HL-60 (cell line): ENCODE measurements around the gene CNP.
"Not testable (repeated sequence)": the region's sequence is repeated elsewhere in the genome, so short reads cannot be mapped to it uniquely, and the experiment has no call there.

Experiments
- DNase-seq, 2 experiments: peaks; one replicate each; pipeline ENCODE4 v3.0.0-alpha.2; 2010 to 2020; ENCODE audit warnings: low read depth in 1 of 2, low spot score in 1 of 2
- H3K27ac ChIP-seq: fragments of 250-450 bp; sonication (Bioruptor Pico); replicated peaks from 2 replicates; pipeline ENCODE4 v1.5.1; 2020; ENCODE audit warnings: mild to moderate bottlenecking, moderate library complexity
- H3K27me3 ChIP-seq: fragments of 250-450 bp; sonication (Bioruptor Pico); 2 replicates; pipeline ENCODE4 v1.5.1; 2021; ENCODE audit warnings: mild to moderate bottlenecking, moderate library complexity; ENCODE audit not compliant: insufficient read depth, poor library complexity, severe bottlenecking
- H3K4me3 ChIP-seq: replicated peaks from 2 replicates; pipeline ENCODE4 v1.5.1; 2011; ENCODE audit warnings: mild to moderate bottlenecking, control low read depth, low read length; ENCODE audit not compliant: insufficient read depth
- GABPA ChIP-seq: IDR thresholded peaks from 2 replicates; pipeline ENCODE4 v1.6.1; 2012; ENCODE audit warnings: low read depth
- POLR2AphosphoS5 ChIP-seq: IDR thresholded peaks from 2 replicates; pipeline ENCODE4 v1.6.1; 2012; ENCODE audit warnings: low read depth
- SPI1 ChIP-seq: IDR thresholded peaks from 2 replicates; pipeline ENCODE4 v1.6.1; 2012; ENCODE audit warnings: low read depth, mild to moderate bottlenecking, borderline replicate concordance
- TF ChIP-seq, protein P1 (sequence below): IDR thresholded peaks from 2 replicates; pipeline ENCODE4 v1.6.1; 2012; ENCODE audit warnings: low read depth; ENCODE audit not compliant: insufficient replicate concordance
- TF ChIP-seq, protein P2 (sequence below): IDR thresholded peaks from one replicate; pipeline ENCODE4 v1.5.1; 2011; ENCODE audit warnings: low read length, control low read depth, inconsistent platforms; ENCODE audit not compliant: insufficient read depth

The CNP gene

DNA sequence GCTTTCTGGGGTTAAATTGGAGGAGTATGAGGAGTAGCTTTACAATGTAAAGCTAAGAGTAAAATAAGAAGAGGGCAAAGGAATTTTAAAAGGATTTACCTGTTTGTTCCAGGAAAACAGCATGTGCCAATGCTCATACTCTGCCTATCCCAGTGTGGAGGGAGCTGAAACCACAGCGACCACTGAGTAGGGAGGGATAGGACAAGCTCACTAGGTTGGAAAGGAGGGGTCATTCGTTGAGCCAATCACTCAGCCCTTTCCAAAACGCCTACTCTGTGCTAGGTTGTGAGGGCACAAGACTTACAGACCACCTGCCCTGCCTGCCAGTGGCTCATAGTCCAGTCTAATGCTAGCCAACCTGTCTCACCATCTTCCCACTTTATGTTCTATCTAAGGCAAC is 51.7 kb downstream of the CNP start:
- peak overlapping the region; percentile 94 for H3K27ac ChIP-seq
- H3K27me3 ChIP-seq: no peaks in the 10 kb centered on the region
- TF ChIP-seq POLR2AphosphoS5: no peak
- H3K4me3 ChIP-seq: peak overlapping the region; percentile 88
- no peak for DNase-seq

DNA sequence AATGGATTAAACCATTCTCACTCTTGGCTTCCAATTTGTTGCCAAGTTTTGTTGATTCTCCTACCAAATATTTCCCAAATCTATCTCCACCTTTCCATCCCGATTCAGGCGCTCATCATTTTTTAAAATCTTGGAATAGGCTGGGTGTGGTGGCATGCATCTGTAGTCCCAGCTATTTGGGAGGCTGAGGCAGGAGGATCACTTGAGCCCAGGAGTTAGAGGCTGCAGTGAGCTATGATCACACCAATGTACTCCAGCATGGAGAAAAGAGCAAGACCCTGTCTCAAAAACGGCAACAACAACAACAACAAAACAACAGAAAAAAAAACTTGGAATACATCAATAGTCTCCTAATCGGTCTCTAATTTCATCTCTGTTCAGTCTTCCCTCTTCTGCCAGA is 52.4 kb downstream of the CNP start:
- no peak overlapping the region for H3K4me3 ChIP-seq
- H3K27ac ChIP-seq: no peak overlapping the region
- no peak for TF ChIP-seq POLR2AphosphoS5
- TF ChIP-seq, protein P1, sequence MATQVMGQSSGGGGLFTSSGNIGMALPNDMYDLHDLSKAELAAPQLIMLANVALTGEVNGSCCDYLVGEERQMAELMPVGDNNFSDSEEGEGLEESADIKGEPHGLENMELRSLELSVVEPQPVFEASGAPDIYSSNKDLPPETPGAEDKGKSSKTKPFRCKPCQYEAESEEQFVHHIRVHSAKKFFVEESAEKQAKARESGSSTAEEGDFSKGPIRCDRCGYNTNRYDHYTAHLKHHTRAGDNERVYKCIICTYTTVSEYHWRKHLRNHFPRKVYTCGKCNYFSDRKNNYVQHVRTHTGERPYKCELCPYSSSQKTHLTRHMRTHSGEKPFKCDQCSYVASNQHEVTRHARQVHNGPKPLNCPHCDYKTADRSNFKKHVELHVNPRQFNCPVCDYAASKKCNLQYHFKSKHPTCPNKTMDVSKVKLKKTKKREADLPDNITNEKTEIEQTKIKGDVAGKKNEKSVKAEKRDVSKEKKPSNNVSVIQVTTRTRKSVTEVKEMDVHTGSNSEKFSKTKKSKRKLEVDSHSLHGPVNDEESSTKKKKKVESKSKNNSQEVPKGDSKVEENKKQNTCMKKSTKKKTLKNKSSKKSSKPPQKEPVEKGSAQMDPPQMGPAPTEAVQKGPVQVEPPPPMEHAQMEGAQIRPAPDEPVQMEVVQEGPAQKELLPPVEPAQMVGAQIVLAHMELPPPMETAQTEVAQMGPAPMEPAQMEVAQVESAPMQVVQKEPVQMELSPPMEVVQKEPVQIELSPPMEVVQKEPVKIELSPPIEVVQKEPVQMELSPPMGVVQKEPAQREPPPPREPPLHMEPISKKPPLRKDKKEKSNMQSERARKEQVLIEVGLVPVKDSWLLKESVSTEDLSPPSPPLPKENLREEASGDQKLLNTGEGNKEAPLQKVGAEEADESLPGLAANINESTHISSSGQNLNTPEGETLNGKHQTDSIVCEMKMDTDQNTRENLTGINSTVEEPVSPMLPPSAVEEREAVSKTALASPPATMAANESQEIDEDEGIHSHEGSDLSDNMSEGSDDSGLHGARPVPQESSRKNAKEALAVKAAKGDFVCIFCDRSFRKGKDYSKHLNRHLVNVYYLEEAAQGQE: no peak
- TF ChIP-seq, protein P2, sequence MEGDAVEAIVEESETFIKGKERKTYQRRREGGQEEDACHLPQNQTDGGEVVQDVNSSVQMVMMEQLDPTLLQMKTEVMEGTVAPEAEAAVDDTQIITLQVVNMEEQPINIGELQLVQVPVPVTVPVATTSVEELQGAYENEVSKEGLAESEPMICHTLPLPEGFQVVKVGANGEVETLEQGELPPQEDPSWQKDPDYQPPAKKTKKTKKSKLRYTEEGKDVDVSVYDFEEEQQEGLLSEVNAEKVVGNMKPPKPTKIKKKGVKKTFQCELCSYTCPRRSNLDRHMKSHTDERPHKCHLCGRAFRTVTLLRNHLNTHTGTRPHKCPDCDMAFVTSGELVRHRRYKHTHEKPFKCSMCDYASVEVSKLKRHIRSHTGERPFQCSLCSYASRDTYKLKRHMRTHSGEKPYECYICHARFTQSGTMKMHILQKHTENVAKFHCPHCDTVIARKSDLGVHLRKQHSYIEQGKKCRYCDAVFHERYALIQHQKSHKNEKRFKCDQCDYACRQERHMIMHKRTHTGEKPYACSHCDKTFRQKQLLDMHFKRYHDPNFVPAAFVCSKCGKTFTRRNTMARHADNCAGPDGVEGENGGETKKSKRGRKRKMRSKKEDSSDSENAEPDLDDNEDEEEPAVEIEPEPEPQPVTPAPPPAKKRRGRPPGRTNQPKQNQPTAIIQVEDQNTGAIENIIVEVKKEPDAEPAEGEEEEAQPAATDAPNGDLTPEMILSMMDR: no peak
- no peak for TF ChIP-seq SPI1
- TF ChIP-seq GABPA: no peak
- no peak for DNase-seq
- H3K27me3 ChIP-seq: no peaks in the 10 kb centered on the region

DNA sequence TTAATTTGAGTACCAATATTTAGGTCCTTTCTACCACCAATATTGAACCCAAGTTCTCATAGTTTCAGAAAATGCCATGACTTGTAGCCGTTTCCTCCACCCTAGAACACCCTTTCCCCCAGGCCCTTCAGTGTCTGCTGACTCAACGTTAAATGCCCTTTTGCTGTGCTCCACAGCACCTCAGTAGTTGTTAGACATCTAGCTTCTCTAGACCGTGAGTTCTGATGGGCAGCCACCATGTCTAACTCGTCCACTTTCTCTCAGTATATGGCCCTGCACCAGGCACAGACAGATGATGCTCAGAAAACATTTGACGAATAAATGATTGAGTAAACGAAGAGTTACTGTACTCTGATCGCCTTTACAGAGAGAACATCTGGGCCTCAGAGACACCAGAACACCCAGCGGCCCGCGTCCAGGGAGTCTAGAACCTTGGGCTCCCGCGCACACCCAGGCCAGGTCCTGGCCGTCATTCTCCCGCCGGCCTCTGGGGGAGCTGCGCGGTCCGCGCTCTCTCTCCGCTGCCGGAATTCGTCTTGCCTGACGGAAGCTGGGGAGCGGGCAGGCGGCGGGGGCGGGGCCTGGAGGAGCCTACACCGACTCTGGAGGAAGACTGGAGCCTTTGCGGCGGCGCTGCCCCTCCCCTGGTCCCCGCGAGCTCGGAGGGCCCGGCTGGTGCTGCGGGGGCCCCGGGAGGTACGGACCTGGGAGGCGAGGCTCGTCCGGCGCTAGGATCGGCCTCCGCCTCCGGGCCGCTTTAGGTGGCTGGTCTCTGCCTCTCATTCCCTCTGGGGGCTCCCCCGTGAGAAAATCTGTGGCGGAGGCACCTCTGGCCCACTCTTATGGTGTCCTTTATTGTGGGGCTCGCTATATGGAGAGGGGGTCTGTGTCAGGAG is 53.2 kb downstream of the CNP start, which contains the start of gene NKIRAS2:
Gene NKIRAS2, plus strand, starts transcription at position 582 of the 896 bp plus-strand sequence. CDS start 1,488 bp downstream, outside the sequence.
- peak; percentile 83 to 97 for DNase-seq
- TF ChIP-seq GABPA (peak; percentile 89), POLR2AphosphoS5 (no peak; the same call in 1 of the 2 replicates)
- TF ChIP-seq, protein P2: peak; percentile 78
- Histone ChIP-seq H3K27ac (peak within 1 kb of the TSS; percentile 82), H3K4me3 (peak within 1 kb of the TSS; percentile 93), H3K27me3 (no peaks in the 10 kb centered on the region)

DNA sequence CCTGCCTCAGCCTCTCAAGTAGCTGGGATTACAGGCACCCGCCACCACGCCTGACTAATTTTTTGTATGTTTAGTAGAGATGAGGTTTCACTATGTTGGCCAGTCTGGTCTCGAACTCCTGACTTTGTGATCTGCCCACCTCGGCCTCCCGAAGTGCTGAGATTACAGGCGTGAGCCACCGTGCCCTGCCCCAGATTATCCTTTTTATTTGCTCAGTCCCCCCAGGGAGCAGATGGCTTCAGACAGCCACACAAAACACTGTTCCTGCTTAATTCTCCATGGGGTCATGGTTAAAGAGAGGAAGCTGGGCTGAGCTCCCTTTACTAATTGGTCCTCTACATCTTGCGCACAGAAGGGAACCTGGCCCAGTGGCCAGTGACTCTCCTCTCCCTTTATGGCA is 54.2 kb downstream of the CNP start:
- not testable (repeated sequence) for DNase-seq, H3K27me3 ChIP-seq
- peak overlapping the region; percentile 82 for H3K27ac ChIP-seq
- H3K4me3 ChIP-seq: peak overlapping the region; percentile 93

DNA sequence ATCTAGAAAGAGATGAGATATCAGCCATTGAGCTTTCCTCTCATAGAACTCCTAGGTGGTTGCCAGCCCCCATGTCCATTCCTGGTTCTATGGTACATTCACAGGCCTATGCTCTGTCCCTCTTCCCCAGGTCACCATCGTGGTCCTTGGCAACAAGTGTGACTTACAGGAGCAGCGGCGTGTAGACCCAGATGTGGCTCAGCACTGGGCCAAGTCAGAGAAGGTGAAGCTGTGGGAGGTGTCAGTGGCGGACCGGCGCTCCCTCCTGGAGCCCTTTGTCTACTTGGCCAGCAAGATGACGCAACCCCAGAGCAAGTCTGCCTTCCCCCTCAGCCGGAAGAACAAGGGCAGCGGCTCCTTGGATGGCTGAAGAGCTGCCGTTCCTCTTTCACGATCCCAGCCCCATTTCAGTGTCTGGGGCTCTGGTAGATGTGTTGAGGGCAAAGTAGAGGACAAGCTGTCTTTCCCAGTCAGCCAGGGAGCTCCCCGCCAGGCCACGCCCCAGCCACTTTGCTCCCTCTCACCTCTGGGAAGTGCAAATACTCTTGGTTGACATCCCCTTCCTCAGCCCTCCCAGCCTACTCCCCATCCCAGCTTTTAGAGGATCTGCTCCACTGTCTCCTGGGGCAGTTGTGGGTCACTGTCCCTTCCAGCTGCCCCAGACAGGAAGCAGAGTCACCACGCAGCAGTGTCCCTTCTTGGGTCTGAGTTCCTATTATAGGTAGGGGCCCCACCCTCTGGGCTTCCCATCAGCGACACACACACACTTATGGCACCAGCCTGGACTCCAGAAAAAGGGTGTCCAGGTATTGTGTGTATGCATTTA is 57.1 kb downstream of the CNP start:
- TF ChIP-seq POLR2AphosphoS5 (peak; percentile 79), SPI1 (peak; percentile 68), GABPA (peak; percentile 43)
- TF ChIP-seq, protein P1: no peak
- TF ChIP-seq, protein P2: no peak
- peak; percentile 82 to 93 for DNase-seq
- H3K4me3 ChIP-seq: no peak overlapping the region
- H3K27ac ChIP-seq: peak overlapping the region; percentile 73
- no peaks in the 10 kb centered on the region for H3K27me3 ChIP-seq
